ENCODE measurements around the gene IGFBP2.

Gene IGFBP2

GRCh38 chr2:216711348-216711747, 78.1 kb downstream of the IGFBP2 start:
- no peak for DNase-seq (ENCODE audit: low read depth)

GRCh38 chr2:216713691-216714336, 80.6 kb downstream of the IGFBP2 start:
- no peak for DNase-seq (ENCODE audit: low read depth)
